HG03558 (cell line): ENCODE measurements around the gene GPC3.

Experiments
- ATAC-seq: cut with Tn5 transposase; IDR thresholded peaks from one replicate; pipeline ENCODE4 v1.9.1; 2021; ENCODE audit warnings: moderate number of reproducible peaks; ENCODE audit not compliant: unreplicated experiment; ENCODE audit errors: extremely low read depth

GPC3 gene

GRCh38 chrX:133971586-133971985 lies 13.8 kb downstream of the GPC3 start:
- ATAC-seq = no peak

- ATAC-seq = no peak
Measured at GRCh38 chrX:133970076-133970475, 15.3 kb downstream of the GPC3 start.

- no peak for ATAC-seq
Measured at GRCh38 chrX:133969191-133969590, 16.2 kb downstream of the GPC3 start.

GRCh38 chrX:133968109-133968508 lies 17.3 kb downstream of the GPC3 start:
- no peak for ATAC-seq

GRCh38 chrX:133966199-133966598 lies 19.2 kb downstream of the GPC3 start:
- ATAC-seq = no peak

- ATAC-seq = no peak
Measured at GRCh38 chrX:133965321-133965720, 20.1 kb downstream of the GPC3 start.

- ATAC-seq = no peak
Measured at GRCh38 chrX:133961046-133961445, 24.3 kb downstream of the GPC3 start.

GRCh38 chrX:133959972-133960371 lies 25.4 kb downstream of the GPC3 start:
- no peak for ATAC-seq

- ATAC-seq = no peak
Measured at GRCh38 chrX:133958997-133959688, 26.3 kb downstream of the GPC3 start.

- ATAC-seq = no peak
Measured at GRCh38 chrX:133956570-133957340, 28.6 kb downstream of the GPC3 start.

- ATAC-seq = no peak
Measured at GRCh38 chrX:133953785-133954355, 31.5 kb downstream of the GPC3 start.

- ATAC-seq = no peak
Measured at GRCh38 chrX:133953078-133953477, 32.3 kb downstream of the GPC3 start.

GRCh38 chrX:133951098-133951497 lies 34.3 kb downstream of the GPC3 start:
- no peak for ATAC-seq

GRCh38 chrX:133950214-133950613 lies 35.2 kb downstream of the GPC3 start:
- no peak for ATAC-seq

- no peak for ATAC-seq
Measured at GRCh38 chrX:133948895-133949294, 36.5 kb downstream of the GPC3 start.

- no peak for ATAC-seq
Measured at GRCh38 chrX:133947996-133948395, 37.4 kb downstream of the GPC3 start.

GRCh38 chrX:133947022-133947421 lies 38.4 kb downstream of the GPC3 start:
- ATAC-seq = no peak

GRCh38 chrX:133943507-133943906 lies 41.9 kb downstream of the GPC3 start:
- ATAC-seq = no peak

GRCh38 chrX:133939655-133940302 lies 45.6 kb downstream of the GPC3 start:
- ATAC-seq = no peak

- no peak for ATAC-seq
Measured at GRCh38 chrX:133938530-133938929, 46.9 kb downstream of the GPC3 start.

GRCh38 chrX:133937022-133937421 lies 48.4 kb downstream of the GPC3 start:
- no peak for ATAC-seq
